Calu3 (cell line): ENCODE data around the gene TLCD2. TPM values are rescaled to one million over a fixed set of nuclear protein-coding genes. Genes with fewer than 3 reads are reported as not detected.

Experiments used
- BruUV-seq: library from RNA; stranded (reverse); fragments of 400-500 nt; replicated peaks from 2 replicates; lab custom pipeline; 2021; lab: Mats Ljungman, UMichigan
- CTCF ChIA-PET: fragments of 300-600 bp; sonication (Branson Sonifier 250); formaldehyde crosslinking; loops from one replicate; lab custom pipeline; 2022; ENCODE audit warnings: antibody characterized with exemption; lab: Charles Lee
- DNase-seq: peaks from one replicate; pipeline ENCODE4 v3.0.0; 2022
- H3K27ac Mint-ChIP-seq: one replicate; pipeline ENCODE4 v1.8.0; 2022; ENCODE audit warnings: mixed read lengths; ENCODE audit not compliant: unreplicated experiment
- H3K27me3 Mint-ChIP-seq: one replicate; pipeline ENCODE4 v1.8.0; 2022; ENCODE audit warnings: mixed read lengths; ENCODE audit not compliant: unreplicated experiment
- H3K36me3 Mint-ChIP-seq: one replicate; pipeline ENCODE4 v1.8.0; 2022; ENCODE audit warnings: mild to moderate bottlenecking, moderate library complexity, mixed read lengths; ENCODE audit not compliant: insufficient read depth, unreplicated experiment
- H3K4me1 Mint-ChIP-seq: one replicate; pipeline ENCODE4 v1.8.0; 2022; ENCODE audit warnings: mild to moderate bottlenecking, low read depth, mixed read lengths; ENCODE audit not compliant: unreplicated experiment
- H3K4me3 Mint-ChIP-seq: one replicate; pipeline ENCODE4 v1.8.0; 2022; ENCODE audit warnings: mild to moderate bottlenecking, low read depth, moderate library complexity, mixed read lengths; ENCODE audit not compliant: unreplicated experiment
- H3K9me3 Mint-ChIP-seq: one replicate; pipeline ENCODE4 v1.8.0; 2022; ENCODE audit warnings: low read depth, mixed read lengths; ENCODE audit not compliant: unreplicated experiment
- intact Hi-C: fragments of 100-400 bp; cut with micrococcal nuclease; formaldehyde crosslinking; loops from one replicate; pipeline ENCODE4 v1.10.0; 2022; ENCODE audit not compliant: unreplicated experiment
- total RNA-seq: library from RNA; stranded (reverse); gene quantifications from 2 replicates; pipeline ENCODE4 v1.2.3, GENCODE V29; 2022
- TF ChIP-seq, protein P1 (sequence below): fragments of 200-600 bp; IDR thresholded peaks from one replicate; pipeline ENCODE4 v1.8.0; 2022; ENCODE audit warnings: antibody characterized with exemption; ENCODE audit not compliant: unreplicated experiment

Gene TLCD2
- total RNA-seq, 1 experiment from 2014 or later, result 5.9 TPM

DNA sequence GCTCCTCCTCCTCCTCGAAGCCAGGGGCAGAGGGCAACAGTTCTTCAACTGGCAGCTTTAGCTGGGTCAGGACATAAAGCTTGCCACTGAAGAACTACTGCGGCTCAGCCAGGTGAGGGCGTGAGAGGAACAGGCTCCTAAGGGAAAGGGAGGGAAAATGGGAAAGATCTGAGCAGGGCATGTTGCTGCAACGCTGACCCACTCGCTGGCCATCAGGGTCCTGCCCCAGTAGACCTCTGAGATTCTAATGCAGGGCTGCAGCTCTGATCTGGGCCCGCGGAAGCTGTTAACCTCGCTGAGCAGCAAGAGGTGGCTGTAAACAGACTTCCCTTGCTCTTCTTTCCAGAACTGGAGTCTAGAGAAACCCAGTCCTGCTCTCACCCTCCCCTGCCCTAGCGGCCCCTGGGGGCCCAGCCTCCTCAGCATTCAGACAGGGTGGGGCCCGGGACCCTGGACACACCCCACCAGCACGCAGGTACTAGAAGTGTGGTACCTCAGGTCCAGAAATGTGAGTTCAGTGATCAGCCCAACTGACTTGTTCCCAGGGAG, 3.8 kb upstream of the TLCD2 start:
- H3K4me1 Mint-ChIP-seq, result peaks cover 9% of the 10 kb centered on the region
- CTCF ChIA-PET, result interaction anchor here (1.0 kb wide), 1 partner anchor 140 kb away, joined by 3 read pairs; no protein-coding TSS in a partner anchor
- intact Hi-C loops, result no loop called here
- peak overlapping the region; percentile 81 for H3K27ac Mint-ChIP-seq
- no TSS peak for BruUV-seq
- peak; percentile 50 for DNase-seq
- no peaks in the 10 kb centered on the region for H3K27me3 Mint-ChIP-seq
- H3K9me3 Mint-ChIP-seq, result no peaks in the 10 kb centered on the region
- peaks cover 89% of the 10 kb centered on the region for H3K36me3 Mint-ChIP-seq
- TF ChIP-seq, protein P1, sequence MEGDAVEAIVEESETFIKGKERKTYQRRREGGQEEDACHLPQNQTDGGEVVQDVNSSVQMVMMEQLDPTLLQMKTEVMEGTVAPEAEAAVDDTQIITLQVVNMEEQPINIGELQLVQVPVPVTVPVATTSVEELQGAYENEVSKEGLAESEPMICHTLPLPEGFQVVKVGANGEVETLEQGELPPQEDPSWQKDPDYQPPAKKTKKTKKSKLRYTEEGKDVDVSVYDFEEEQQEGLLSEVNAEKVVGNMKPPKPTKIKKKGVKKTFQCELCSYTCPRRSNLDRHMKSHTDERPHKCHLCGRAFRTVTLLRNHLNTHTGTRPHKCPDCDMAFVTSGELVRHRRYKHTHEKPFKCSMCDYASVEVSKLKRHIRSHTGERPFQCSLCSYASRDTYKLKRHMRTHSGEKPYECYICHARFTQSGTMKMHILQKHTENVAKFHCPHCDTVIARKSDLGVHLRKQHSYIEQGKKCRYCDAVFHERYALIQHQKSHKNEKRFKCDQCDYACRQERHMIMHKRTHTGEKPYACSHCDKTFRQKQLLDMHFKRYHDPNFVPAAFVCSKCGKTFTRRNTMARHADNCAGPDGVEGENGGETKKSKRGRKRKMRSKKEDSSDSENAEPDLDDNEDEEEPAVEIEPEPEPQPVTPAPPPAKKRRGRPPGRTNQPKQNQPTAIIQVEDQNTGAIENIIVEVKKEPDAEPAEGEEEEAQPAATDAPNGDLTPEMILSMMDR, result peak; percentile 43
- H3K4me3 Mint-ChIP-seq, result peak overlapping the region; percentile 80

DNA sequence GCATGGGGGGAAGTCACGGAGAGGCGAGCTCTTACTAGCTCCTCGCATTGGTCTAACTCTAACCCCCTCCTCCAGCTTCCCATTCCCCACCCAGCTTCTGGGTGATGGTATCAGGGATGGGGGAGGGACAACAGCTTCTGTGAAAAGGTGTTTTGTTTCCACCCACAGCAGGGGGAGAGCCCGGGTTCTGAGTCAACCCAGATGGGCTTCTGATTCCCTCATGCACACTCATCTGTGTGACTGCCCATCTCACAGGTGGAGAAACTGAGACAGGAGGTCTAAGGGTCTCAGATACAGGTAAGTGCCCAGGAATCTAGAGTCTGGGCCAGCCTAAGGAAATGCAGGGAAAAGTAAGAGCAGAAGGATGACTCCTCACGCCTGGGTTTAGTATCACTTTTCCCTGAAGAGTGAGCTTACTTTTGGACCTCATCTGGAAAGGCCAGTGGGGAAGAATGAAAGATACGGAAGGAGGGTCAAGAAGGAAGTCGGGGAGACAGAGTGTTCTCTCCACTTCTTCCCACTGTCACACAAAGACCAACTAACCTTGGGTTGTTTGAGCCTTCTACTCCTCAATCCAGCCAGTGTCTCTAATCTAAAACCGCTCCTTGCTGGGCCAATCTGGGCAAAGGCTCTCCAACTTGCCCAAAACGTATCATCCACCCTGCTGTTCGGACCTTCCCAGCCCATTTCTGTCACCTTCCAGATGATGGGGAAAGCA, 3.1 kb upstream of the TLCD2 start:
- TF ChIP-seq, protein P1, result no peak
- BruUV-seq, result TSS peak; percentile 52
- peaks cover 9% of the 10 kb centered on the region for H3K4me1 Mint-ChIP-seq
- H3K36me3 Mint-ChIP-seq, result peaks cover 89% of the 10 kb centered on the region
- no peak for DNase-seq
- H3K4me3 Mint-ChIP-seq, result peak overlapping the region; percentile 80
- peak overlapping the region; percentile 81 for H3K27ac Mint-ChIP-seq
- CTCF ChIA-PET, result interaction anchor here (0.6 to 1.0 kb wide), 2 partner anchors 139 to 399 kb away, joined by 3 to 4 read pairs; no protein-coding TSS in a partner anchor
- H3K27me3 Mint-ChIP-seq, result no peaks in the 10 kb centered on the region
- no peaks in the 10 kb centered on the region for H3K9me3 Mint-ChIP-seq
- intact Hi-C loops, result no loop called here

DNA sequence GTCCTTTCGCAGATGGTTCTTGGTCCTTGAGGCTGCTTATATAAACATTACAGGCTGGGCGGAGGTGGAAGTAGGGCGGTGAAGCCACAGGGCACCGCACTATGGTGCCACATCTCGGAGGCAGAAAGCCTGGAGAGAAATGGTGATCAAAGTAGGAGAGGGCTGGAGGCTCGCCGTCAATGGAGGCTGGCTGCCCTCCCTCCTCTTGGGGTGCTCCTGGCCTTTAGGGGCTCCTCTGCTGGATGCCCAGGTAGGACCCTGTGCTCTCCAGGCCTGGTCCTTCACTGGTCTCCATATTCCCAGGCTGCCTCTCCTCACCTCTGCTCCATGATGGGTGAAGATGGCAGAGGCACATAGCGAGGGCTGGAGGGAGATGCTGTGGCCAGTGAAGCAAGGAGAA, 2.1 kb upstream of the TLCD2 start:
- peaks cover 79% of the 10 kb centered on the region for H3K36me3 Mint-ChIP-seq
- intact Hi-C loops, result no loop called here
- no peaks in the 10 kb centered on the region for H3K9me3 Mint-ChIP-seq
- peak overlapping the region; percentile 63 for H3K27ac Mint-ChIP-seq
- TF ChIP-seq, protein P1, result no peak
- no peaks in the 10 kb centered on the region for H3K27me3 Mint-ChIP-seq
- DNase-seq, result no peak
- no peak overlapping the region for H3K4me3 Mint-ChIP-seq
- H3K4me1 Mint-ChIP-seq, result peaks cover 9% of the 10 kb centered on the region
- BruUV-seq, result no TSS peak
- CTCF ChIA-PET, result no interaction called here

DNA sequence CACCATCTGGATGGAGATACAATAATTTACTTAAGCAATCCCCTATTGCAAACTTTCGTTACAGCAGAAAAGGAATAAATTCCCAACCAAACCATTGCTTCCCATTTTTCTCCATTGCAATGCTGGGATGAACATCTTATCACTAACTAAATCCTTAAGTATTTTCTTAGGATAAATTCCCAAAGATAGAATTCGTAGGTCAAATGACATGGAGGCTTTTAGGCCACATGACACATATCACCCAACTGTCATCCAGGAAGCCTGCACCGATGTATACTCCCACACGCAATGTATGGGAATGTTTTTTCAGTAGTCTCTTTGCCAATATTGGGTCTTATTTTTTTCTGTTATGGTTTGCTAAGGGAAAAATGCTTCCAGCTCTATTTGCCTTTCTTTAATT, 1.6 kb upstream of the TLCD2 start:
- TF ChIP-seq, protein P1, result no peak
- H3K27ac Mint-ChIP-seq, result peak overlapping the region; percentile 63
- CTCF ChIA-PET, result no interaction called here
- peak overlapping the region; percentile 74 for H3K4me3 Mint-ChIP-seq
- H3K9me3 Mint-ChIP-seq, result no peaks in the 10 kb centered on the region
- no peak for DNase-seq
- no TSS peak for BruUV-seq
- intact Hi-C loops, result no loop called here
- H3K4me1 Mint-ChIP-seq, result peaks cover 9% of the 10 kb centered on the region
- H3K36me3 Mint-ChIP-seq, result peaks cover 74% of the 10 kb centered on the region
- H3K27me3 Mint-ChIP-seq, result no peaks in the 10 kb centered on the region
